ENCODE data around the gene PCDH9.

The PCDH9 gene

GRCh38 chr13:67155898-67156722 lies 74.0 kb downstream of the PCDH9 start:
- DNase-seq: no peak

- DNase-seq: no peak
These were observed 78.1 kb downstream of the PCDH9 start for GRCh38 chr13:67152085-67152484.

GRCh38 chr13:67151652-67152051 lies 78.5 kb downstream of the PCDH9 start:
- DNase-seq: no peak

GRCh38 chr13:67150608-67151007 lies 79.5 kb downstream of the PCDH9 start:
- DNase-seq: no peak

GRCh38 chr13:67148161-67148571 lies 82.0 kb downstream of the PCDH9 start:
- DNase-seq: no peak

GRCh38 chr13:67147342-67148133 lies 82.6 kb downstream of the PCDH9 start:
- DNase-seq: no peak

GRCh38 chr13:67146523-67147130 lies 83.5 kb downstream of the PCDH9 start:
- DNase-seq: no peak

GRCh38 chr13:67145950-67146349 lies 84.2 kb downstream of the PCDH9 start:
- no peak for DNase-seq

GRCh38 chr13:67143544-67144115 lies 86.5 kb downstream of the PCDH9 start:
- DNase-seq: no peak

GRCh38 chr13:67140006-67140405 lies 90.1 kb downstream of the PCDH9 start:
- DNase-seq: no peak

- DNase-seq: no peak
These were observed 90.6 kb downstream of the PCDH9 start for GRCh38 chr13:67139551-67139950.

- DNase-seq: no peak
These were observed 91.2 kb downstream of the PCDH9 start for GRCh38 chr13:67138970-67139369.

- no peak for DNase-seq
These were observed 92.9 kb downstream of the PCDH9 start for GRCh38 chr13:67137044-67137735.

- DNase-seq: no peak
These were observed 94.0 kb downstream of the PCDH9 start for GRCh38 chr13:67136157-67136556.

GRCh38 chr13:67135356-67135755 lies 94.8 kb downstream of the PCDH9 start:
- no peak for DNase-seq

- no peak for DNase-seq
These were observed 95.6 kb downstream of the PCDH9 start for GRCh38 chr13:67134417-67135129.

- no peak for DNase-seq
These were observed 96.7 kb downstream of the PCDH9 start for GRCh38 chr13:67133476-67133875.

- DNase-seq: no peak
These were observed 98.7 kb downstream of the PCDH9 start for GRCh38 chr13:67131393-67131792.

- DNase-seq: no peak
These were observed 99.7 kb downstream of the PCDH9 start for GRCh38 chr13:67130444-67130843.

- DNase-seq: no peak
These were observed 102.0 kb downstream of the PCDH9 start for GRCh38 chr13:67128136-67128535.

GRCh38 chr13:67125681-67126080 lies 104.5 kb downstream of the PCDH9 start:
- DNase-seq: no peak

GRCh38 chr13:67123165-67123564 lies 107.0 kb downstream of the PCDH9 start:
- DNase-seq: no peak
